ENCODE data around the gene MRPL20.

MRPL20 gene

DNA sequence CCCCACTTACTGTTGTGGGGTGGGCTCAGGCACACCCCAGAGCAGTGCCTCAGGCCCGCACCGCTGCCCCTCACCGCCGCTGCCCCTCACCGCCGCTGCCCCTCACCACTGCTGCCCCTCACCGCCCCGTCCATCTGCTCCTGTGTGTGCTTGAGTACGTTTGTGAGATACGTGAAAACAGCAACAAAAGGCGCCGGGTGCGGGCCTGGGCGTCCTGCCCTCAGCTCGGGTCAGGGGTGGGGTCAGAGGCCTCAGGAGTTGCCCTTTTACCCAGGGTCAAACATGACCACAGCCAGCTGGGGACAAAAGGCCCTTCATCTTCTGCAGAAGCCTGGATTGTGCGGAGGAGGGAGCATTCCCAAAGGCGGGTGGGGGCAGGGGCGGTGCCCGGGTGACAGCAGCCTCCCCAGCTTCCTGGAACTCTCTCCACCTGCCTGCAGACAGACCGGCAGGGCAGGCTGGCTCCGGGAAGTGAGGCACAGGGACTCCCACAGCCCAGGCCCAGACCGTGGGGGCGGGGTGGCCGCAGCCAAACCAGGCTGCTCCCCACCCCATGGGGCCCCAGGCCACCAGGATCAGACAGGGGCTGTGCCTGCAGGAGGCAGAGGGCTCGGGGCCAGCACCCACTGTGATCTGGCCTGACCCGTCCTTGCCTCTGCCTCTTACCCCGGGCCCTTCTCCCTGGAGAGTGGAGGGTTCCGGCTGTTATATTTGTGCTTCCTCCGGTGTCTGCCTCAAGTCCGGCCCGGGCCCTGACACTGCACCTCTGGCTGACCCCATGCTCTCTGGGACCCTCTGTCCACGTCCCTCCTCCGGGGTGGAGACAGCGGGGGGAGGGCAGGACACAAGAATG is 26.1 kb upstream of the MRPL20 start:
- Histone ChIP-seq H3K9ac (ENCODE audit: low read length) (no peak overlapping the region), H3K27ac (ENCODE audit: low read depth, low read length, poor library complexity, severe bottlenecking) (no peak overlapping the region), H3K4me1 (ENCODE audit: insufficient read depth, low read length, severe bottlenecking) (no peaks in the 10 kb centered on the region)

DNA sequence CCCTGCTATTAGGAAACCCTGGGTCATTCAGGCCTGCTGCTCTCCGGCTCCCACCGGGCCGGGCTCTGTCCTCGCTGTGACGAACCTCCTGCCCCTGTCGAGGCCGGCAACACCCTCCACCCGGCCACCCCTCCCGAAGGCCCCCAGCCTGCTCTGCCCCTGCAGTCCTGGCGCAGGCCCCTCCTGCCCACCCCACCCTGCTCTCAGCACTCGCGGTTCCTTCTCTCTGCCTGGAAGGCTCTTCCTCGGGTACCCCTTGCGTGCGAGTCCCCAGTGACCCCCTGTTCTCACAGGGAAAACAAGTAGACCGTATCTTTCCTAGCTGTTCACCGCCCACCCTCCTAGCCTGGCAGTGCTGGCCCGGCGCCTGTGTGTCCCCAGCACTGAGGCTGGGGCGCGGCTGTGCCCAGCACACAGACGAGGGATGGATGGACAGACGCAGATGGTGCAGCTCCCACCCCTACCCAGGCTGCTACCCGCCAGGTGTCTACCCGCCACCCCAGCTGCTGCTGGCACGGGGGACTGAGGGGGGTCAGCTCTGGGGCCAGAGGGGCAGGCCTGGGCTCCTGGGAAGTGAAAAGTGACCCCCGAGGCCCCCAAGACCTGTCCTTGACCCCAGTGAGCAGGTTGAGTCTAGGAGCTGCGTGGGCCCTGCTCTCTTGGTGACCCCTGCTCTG is 25.3 kb upstream of the MRPL20 start:
- H3K9ac ChIP-seq (ENCODE audit: low read length) = no peak overlapping the region
- no peaks in the 10 kb centered on the region for H4K20me1 ChIP-seq (ENCODE audit: insufficient read depth, low read length)
- H3K4me3 ChIP-seq (ENCODE audit: low read depth, low read length, poor library complexity, severe bottlenecking) = no peak overlapping the region
- H3K9me2 ChIP-seq (ENCODE audit: low read depth, low read length) = no peaks in the 10 kb centered on the region
- H3K4me2 ChIP-seq (ENCODE audit: low read length) = no peak overlapping the region
- no peak overlapping the region for H3K27ac ChIP-seq (ENCODE audit: low read depth, low read length, poor library complexity, severe bottlenecking)
- H3F3A ChIP-seq (ENCODE audit: insufficient read depth, low read length) = no peaks in the 10 kb centered on the region
- no peaks in the 10 kb centered on the region for H3K4me1 ChIP-seq (ENCODE audit: insufficient read depth, low read length, severe bottlenecking)
- no peaks in the 10 kb centered on the region for H3K9me3 ChIP-seq (ENCODE audit: low read length)
- H3K79me2 ChIP-seq (ENCODE audit: insufficient read depth, low read length) = no peaks in the 10 kb centered on the region
- H3K36me3 ChIP-seq (ENCODE audit: insufficient read depth, low read length) = no peaks in the 10 kb centered on the region
- no peak overlapping the region for H2AFZ ChIP-seq (ENCODE audit: low read length)
- TF ChIP-seq, protein P1, sequence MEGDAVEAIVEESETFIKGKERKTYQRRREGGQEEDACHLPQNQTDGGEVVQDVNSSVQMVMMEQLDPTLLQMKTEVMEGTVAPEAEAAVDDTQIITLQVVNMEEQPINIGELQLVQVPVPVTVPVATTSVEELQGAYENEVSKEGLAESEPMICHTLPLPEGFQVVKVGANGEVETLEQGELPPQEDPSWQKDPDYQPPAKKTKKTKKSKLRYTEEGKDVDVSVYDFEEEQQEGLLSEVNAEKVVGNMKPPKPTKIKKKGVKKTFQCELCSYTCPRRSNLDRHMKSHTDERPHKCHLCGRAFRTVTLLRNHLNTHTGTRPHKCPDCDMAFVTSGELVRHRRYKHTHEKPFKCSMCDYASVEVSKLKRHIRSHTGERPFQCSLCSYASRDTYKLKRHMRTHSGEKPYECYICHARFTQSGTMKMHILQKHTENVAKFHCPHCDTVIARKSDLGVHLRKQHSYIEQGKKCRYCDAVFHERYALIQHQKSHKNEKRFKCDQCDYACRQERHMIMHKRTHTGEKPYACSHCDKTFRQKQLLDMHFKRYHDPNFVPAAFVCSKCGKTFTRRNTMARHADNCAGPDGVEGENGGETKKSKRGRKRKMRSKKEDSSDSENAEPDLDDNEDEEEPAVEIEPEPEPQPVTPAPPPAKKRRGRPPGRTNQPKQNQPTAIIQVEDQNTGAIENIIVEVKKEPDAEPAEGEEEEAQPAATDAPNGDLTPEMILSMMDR (IDR thresholded peaks at IDR 0.05; ENCODE audit: low read length) = no peak
- peaks cover 7% of the 10 kb centered on the region; the same call in 1 of the 2 replicates for H3K27me3 ChIP-seq (ENCODE audit: insufficient read depth, low read length)

More for the DNA sequence above, 26.1 kb upstream of the MRPL20 start:
- H3K9me2 ChIP-seq (ENCODE audit: low read depth, low read length) = no peaks in the 10 kb centered on the region
- H2AFZ ChIP-seq (ENCODE audit: low read length) = no peak overlapping the region
- no peak overlapping the region for H3K4me2 ChIP-seq (ENCODE audit: low read length)
- H3K9me3 ChIP-seq (ENCODE audit: low read length) = no peaks in the 10 kb centered on the region
- H3F3A ChIP-seq (ENCODE audit: insufficient read depth, low read length) = no peaks in the 10 kb centered on the region
- H3K27me3 ChIP-seq (ENCODE audit: insufficient read depth, low read length) = peaks cover 7% of the 10 kb centered on the region; the same call in 1 of the 2 replicates
- no peak overlapping the region for H3K4me3 ChIP-seq (ENCODE audit: low read depth, low read length, poor library complexity, severe bottlenecking)
- no peaks in the 10 kb centered on the region for H4K20me1 ChIP-seq (ENCODE audit: insufficient read depth, low read length)
- H3K79me2 ChIP-seq (ENCODE audit: insufficient read depth, low read length) = no peaks in the 10 kb centered on the region
- no peak for TF ChIP-seq EZH2 (IDR thresholded peaks at IDR 0.05; ENCODE audit: borderline replicate concordance, low read length)
- TF ChIP-seq, protein P1 (IDR thresholded peaks at IDR 0.05; ENCODE audit: low read length) = no peak
- no peaks in the 10 kb centered on the region for H3K36me3 ChIP-seq (ENCODE audit: insufficient read depth, low read length)

DNA sequence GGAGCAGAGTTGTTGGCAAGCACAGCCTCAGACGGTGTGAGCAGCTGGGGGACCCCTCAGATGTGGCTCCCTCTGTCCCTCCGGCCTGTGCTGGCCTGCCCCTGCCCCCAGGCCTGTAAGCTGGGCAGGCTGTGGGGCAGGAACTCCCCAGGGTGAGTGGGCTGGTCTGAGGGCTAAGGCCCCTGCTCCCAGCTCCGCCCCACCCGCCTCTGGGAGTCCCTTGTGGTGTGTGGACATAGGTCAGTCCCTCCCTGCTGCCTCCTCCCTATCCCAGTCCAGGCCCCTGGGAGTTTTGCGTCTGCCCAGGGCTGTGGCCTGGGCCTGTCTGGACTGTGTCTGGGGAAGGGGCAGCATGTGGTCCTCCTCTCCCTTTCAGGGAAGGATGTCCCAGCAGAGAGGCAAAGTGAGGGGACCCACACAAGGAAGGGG is 24.8 kb upstream of the MRPL20 start:
- Histone ChIP-seq H3K4me2 (ENCODE audit: low read length) (no peak overlapping the region), H3K4me3 (ENCODE audit: low read depth, low read length, poor library complexity, severe bottlenecking) (no peak overlapping the region), H3K27ac (ENCODE audit: low read depth, low read length, poor library complexity, severe bottlenecking) (no peak overlapping the region), H3K27me3 (ENCODE audit: insufficient read depth, low read length) (peaks cover 7% of the 10 kb centered on the region; the same call in 1 of the 2 replicates), H3K9me3 (ENCODE audit: low read length) (no peaks in the 10 kb centered on the region), H4K20me1 (ENCODE audit: insufficient read depth, low read length) (no peaks in the 10 kb centered on the region), H3K9ac (ENCODE audit: low read length) (no peak overlapping the region), H3K79me2 (ENCODE audit: insufficient read depth, low read length) (no peaks in the 10 kb centered on the region), H2AFZ (ENCODE audit: low read length) (no peak overlapping the region), H3K9me2 (ENCODE audit: low read depth, low read length) (no peaks in the 10 kb centered on the region), H3K4me1 (ENCODE audit: insufficient read depth, low read length, severe bottlenecking) (no peaks in the 10 kb centered on the region), H3F3A (ENCODE audit: insufficient read depth, low read length) (no peaks in the 10 kb centered on the region), H3K36me3 (ENCODE audit: insufficient read depth, low read length) (no peaks in the 10 kb centered on the region)
- TF ChIP-seq EZH2 (IDR thresholded peaks at IDR 0.05; ENCODE audit: borderline replicate concordance, low read length) = no peak
- TF ChIP-seq, protein P1 (IDR thresholded peaks at IDR 0.05; ENCODE audit: low read length) = no peak

All from OCI-LY1 (cell line).